Cardiac fibroblast (primary cell): ENCODE data around the gene NANP.

ENCODE experiments used
- DNase-seq, 2 donors: peaks; one replicate each; pipeline versions ENCODE4 v3.0.0 to v3.0.0-alpha.2; 2010; ENCODE audit warnings: low read depth in 2 of 2
- H3K4me3 ChIP-seq, 2 donors: replicated peaks in 1 of 2; 1 replicate in 1 of 2; 2 replicates in 1 of 2; pipeline ENCODE4 v1.5.1; 2011; ENCODE audit warnings: low read depth in 2 of 2, low read length in 2 of 2, mild to moderate bottlenecking in 2 of 2, moderate library complexity in 1 of 2
- TF ChIP-seq, protein P1 (sequence below): IDR thresholded peaks from one replicate; pipeline ENCODE4 v1.5.1; 2011; ENCODE audit warnings: low read depth, mild to moderate bottlenecking, low read length, inconsistent platforms

Gene NANP

DNA sequence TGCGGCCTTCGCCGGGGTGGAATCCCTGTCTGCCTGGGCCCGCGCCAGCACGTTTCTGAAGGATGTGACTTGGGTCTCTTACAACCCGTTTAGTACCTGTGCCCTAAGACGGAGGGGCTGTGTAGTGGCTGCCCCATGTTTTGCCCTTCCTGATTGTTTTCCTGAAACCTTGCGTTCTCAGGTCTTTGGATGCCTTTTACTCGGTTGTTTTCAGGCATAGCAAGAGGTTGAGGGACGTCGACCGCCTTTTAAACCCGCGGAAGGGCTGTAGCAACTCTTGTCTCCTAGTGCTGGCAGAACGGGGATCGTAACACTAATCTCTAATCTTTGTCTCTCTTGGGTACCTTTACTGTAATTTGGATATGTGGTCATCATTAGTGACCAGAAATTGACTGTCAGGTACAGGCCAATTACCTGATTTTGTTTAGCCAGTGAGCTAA lies 706 bp upstream of the NANP start:
- TF ChIP-seq, protein P1, sequence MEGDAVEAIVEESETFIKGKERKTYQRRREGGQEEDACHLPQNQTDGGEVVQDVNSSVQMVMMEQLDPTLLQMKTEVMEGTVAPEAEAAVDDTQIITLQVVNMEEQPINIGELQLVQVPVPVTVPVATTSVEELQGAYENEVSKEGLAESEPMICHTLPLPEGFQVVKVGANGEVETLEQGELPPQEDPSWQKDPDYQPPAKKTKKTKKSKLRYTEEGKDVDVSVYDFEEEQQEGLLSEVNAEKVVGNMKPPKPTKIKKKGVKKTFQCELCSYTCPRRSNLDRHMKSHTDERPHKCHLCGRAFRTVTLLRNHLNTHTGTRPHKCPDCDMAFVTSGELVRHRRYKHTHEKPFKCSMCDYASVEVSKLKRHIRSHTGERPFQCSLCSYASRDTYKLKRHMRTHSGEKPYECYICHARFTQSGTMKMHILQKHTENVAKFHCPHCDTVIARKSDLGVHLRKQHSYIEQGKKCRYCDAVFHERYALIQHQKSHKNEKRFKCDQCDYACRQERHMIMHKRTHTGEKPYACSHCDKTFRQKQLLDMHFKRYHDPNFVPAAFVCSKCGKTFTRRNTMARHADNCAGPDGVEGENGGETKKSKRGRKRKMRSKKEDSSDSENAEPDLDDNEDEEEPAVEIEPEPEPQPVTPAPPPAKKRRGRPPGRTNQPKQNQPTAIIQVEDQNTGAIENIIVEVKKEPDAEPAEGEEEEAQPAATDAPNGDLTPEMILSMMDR, result no peak
- H3K4me3 ChIP-seq, result peak overlapping the region; percentile 87 to 93
- no peak for DNase-seq

DNA sequence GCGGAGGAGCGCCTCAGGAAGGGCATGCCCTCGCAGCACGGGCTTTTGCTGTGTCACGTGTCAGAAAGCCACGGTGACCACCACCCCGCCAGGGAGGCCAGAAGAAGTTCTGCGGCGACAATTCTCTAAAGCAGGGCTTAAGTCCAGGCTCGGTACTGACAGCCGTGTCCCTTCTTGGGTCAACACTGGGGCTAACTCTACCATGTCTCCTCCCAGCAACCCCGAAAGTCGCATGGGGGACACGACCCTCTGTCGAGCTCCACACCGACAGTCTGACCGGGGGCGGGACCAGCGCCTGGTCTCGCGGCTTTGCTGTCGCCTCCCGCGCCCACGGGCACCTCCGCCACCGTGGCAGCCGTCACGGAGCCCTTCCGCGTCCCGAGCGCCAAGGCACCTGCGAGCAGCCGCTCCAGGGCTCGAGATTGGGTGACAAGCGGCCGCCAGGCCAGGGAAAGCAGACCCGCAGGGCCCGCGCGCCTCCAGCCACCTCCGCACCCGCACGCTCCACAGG lies 534 bp downstream of the NANP start:
- peak overlapping the region; percentile 87 to 93 for H3K4me3 ChIP-seq
- DNase-seq, result peak; percentile 45 to 48
- TF ChIP-seq, protein P1, result no peak

DNA sequence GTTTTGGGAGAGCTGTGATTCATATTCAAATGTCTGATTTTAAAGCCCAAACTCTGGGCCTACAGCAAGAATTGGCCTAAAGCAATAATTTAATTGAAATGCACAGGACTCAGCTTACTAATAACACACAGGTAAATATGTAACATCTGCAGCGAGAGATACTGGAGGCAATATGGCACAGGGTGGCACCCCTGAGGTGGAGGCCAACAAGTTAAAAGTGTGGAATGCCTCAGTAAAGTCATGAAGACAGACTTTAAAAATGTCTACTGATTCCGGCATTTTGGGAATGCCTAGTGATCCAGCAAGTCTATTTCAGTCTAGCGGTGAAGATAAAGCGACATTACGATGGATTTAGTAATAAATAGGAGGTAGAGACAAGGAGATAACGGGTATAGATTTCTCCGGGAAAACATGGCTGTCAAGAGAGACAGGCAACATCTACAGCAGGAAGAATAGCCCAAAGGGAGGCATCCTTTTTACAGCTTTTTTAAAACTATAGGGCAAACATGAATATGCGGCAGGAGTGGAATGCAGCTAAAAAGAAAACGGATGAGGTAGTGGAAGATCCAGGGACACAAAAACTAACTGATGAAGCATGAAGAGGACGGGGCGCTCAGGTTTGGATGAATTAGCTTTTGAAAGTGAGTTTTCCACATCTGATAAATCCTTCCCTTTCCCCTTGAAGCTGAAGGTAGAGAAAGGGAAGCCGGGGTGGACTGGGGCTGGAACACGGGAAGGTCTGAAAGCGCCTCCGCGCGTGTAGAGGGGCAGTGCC lies 1.2 kb downstream of the NANP start:
- TF ChIP-seq, protein P1, result no peak
- peak overlapping the region; percentile 87 to 93 for H3K4me3 ChIP-seq
- DNase-seq, result no peak

DNA sequence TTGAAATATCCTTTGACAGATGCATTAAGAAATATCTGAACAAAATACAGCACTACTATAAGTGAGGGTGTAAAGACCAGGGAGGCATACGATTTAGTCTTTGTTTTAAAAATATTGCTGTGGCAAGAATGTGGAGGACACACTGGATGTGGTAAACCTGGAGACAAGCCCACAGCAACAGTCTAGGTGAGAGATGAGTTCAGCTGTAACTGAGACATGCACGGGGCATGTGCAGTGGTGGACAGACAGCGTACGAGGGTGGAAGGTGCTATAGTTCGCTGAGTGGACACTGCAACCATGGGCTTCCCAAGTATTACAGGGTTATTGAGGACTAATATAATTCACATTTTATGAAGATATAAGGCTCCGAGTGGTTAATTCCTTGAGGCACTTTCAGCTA lies 1.8 kb downstream of the NANP start:
- DNase-seq, result no peak
- H3K4me3 ChIP-seq, result peak overlapping the region in 1 of 2 donors; percentile 93
- TF ChIP-seq, protein P1, result no peak

DNA sequence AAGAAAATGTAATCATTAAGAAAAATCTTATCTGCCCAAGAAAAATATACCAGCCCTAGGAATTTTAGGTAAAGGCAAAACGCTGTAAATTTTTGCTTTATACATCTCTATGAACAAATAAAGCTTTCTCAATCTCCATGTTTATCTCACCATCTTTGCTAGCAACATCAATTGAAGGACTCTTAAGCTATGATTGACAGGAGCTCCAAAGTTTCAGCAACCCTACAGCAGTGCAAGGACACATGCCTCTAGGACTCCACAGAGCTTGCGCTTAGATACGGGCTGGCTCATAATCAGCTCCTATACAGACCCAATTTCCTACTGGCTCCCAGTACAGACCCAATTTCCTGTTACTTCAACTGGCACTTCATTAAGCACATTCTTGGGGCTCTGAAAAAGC lies 4.3 kb downstream of the NANP start:
- DNase-seq, result no peak
- TF ChIP-seq, protein P1, result no peak
- no peak overlapping the region for H3K4me3 ChIP-seq

DNA sequence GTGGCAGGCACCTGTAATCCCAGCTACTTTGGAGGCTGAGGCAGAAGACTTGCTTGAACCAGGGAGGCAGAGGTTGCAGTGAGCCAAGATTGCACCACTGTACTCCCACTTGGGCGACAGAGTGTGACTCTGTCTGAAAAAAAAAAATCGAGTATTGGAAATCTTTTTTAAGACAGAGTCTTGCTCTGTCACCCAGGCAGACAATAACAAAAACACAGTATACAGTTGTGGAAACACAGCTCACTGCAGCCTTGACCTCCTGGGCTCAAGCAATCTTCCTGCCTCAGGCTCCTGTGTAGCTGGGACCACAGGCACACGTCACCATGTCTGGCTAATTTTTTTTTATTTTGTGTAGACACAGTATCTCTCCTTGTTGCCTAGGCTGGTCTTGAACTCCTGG lies 15.0 kb downstream of the NANP start:
- DNase-seq, result no peak
- TF ChIP-seq, protein P1, result no peak
- no peak overlapping the region for H3K4me3 ChIP-seq
